HG03354 (cell line): ENCODE measurements around the gene MBNL2.
A peak's percentile ranks its signal among the peaks of the same experiment; 100 is the strongest.

Source experiments
- ATAC-seq: cut with Tn5 transposase; IDR thresholded peaks from one replicate; pipeline ENCODE4 v1.9.1; 2021; ENCODE audit warnings: mild to moderate bottlenecking; ENCODE audit not compliant: unreplicated experiment, poor library complexity, severe bottlenecking

MBNL2 gene

GRCh38 chr13:97426695-97427094 is 204.6 kb downstream of the MBNL2 start:
- ATAC-seq, result no peak

DNA sequence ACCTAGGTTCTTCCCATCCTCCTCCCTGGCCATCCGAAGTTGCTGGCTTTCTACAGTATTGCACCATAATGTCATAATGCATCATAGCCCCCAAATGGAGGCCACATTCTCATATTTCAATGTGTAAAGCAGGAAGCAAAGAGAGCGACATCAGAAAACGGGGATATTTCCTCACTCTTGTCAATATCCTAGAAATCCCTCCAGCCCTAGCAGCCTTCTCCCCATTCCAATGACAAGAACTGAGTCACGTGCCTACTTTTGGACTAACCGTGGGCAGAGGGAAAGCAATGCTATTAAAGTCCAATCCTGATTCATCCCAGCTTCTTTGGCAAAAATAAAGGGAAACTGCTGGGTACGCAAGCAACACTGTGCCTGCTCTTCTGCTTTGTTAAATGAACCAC is 207.5 kb downstream of the MBNL2 start:
- ATAC-seq, result no peak

- ATAC-seq, result no peak
Observed at GRCh38 chr13:97430296-97430695, 208.2 kb downstream of the MBNL2 start.

- no peak for ATAC-seq
Observed at GRCh38 chr13:97431171-97431764, 209.1 kb downstream of the MBNL2 start.

DNA sequence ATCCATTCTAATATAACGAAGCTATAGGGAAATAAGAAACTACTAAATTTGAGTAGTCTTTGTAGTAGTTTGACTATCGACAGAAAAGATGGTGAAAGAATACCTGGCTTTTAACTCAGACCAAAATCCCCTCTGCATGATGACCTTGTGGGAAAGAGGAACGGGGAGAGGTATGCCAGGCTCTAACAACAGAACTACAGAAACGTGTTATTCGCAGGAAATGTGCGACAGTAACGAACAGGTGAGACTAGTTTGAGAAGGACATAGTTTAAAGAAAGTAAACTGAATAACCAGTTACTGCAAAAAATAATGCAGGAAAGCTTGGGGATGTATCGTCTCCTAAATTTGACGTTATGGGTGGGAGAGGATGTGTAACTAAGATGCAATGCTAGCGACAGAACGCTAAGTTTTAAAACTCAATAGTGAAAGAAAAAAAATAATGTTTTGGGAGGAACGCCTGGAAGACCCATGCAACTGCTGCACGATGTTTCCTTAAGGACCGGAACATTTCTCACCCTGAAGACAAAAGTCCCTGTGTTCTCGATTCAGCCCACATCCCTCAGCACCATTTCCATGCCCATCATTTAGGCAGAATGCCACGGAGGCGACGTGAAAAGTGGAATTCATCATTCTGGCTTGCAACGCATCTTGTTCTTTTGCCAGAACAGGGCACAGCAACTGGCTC is 210.2 kb downstream of the MBNL2 start:
- no peak for ATAC-seq

DNA sequence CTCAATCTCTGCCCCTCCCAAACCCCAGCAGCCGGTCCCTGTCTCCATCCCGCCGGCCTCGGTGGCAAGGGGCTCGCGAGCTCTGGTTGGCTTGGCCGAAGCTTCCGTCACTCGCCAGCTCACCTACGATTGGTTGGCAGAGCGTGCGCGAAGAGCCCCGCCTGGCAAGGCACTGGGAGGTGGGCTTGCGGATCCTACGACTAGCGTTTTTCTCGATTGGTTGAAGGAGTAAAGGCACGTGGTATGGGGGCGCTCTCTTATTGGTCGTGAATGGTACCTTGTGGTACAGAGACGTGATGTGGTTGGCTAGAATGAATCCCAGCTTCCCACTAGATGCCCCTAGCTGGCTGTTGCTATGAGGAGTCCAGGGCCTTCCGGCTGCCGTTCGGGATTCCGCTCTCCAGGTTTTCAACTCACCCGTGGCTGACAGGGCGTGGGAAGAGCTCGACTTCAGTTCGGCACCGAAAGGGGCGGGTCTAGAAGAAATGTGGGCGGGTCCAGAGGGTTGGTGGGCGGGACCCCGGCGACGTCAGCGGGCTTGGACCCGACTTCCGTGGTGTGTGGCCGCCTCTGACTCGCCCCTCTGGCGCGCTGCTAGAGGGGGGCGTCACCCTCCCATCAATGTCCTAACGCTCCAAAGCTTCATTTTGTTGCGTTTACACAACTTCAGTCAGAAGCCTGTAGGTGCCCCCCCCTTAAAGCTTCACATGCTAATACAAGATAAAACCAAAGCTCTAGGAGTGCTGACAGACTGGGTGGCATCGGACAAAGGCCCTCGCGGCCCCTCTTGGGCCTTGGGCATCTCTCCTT is 211.0 kb downstream of the MBNL2 start:
- ATAC-seq, result peak; percentile 83

DNA sequence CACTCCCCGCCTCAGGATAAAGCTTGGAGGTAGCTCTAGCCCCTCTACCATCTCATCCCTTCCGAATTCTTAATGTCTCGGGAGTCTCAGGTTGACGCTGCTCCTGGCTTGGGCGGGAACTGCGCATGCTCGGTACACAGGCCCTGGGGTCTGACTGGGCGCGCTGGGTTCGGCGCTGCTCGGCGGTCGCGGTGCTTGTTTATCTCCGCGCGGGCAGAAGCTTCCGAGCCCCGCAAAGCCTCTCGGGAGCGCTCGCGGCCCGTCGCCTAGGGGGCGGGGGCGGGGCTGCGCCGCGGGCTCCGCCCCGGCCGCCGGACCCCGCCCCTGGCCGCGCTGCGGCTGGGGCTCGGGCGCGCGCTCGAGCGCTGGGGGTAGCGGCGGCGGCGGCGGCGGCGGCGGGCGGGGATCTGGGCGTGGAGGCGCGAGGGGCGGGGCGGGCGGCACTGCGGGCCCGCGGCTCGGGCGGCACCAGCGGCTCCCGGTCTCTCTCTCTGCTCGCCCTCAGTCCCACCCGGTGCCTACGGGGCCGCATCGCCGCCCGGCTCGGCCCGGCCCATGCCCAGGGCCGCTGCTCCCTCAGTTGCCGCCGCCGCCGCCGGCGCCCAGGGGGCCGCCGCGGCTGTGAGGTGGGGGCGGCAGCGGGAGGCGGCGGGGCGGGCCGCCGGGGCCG is 211.7 kb downstream of the MBNL2 start, which contains the start of gene RAP2A:
Gene RAP2A, plus strand, starts transcription at position 443 of the 670 bp plus-strand sequence. CDS start 302 bp downstream, outside the sequence.
- ATAC-seq, result peak; percentile 52

- ATAC-seq, result peak; percentile 6
Observed at GRCh38 chr13:97434397-97435201, 212.5 kb downstream of the MBNL2 start.

DNA sequence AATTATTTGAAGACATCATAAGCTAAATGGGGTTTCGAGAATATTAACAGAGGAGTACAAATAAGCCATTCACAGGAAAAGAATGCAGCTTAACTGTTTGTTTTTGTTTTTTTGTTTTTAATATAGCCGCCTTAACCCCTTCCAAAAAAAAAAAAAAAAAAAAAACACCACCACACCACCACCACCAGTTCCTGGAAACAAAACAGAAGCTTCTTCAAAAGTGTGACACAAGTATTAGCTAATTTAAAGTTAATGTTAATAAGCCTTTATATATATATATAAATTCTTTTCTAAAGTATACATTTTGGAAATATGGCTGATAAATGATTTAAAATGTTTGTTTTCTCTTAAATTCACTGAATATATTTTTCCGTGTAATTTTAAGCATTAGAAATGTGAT is 213.2 kb downstream of the MBNL2 start:
- no peak for ATAC-seq

DNA sequence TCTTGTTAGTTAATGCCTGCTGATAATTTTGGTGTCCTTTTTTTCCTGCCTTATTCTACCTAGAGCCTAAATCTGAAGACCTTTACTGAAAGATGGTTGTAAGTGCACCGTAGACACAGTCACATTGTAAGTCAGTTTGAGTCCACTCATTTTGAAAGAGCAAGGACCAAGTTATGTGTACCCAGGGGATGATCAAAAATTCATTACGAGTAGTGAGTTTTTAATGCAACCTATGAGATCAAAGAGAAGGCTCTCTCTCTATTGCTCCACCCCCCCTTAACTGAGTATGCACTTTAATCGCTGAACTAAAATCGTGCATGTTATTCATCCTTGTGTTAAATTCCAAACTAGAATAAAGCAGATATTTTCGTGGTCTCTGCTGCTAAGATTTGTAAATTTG is 213.7 kb downstream of the MBNL2 start:
- no peak for ATAC-seq

DNA sequence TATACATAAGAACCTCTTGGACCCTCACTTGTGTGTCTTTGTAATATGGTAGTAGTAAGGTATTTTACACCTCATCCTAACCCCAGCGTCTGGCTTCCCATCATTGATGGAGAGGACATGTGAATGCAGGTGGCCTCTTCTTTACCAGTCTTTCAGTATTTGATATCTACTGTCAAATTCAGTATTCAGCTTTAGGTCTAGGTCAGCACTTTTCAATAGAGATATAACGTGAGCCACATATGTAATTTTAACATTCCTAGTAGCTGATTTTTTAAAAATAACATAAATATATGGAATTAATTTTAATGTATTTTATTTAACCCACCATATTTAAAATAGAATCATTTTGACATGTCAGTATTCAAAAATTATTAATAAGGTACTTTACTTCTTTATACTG is 214.7 kb downstream of the MBNL2 start:
- no peak for ATAC-seq

DNA sequence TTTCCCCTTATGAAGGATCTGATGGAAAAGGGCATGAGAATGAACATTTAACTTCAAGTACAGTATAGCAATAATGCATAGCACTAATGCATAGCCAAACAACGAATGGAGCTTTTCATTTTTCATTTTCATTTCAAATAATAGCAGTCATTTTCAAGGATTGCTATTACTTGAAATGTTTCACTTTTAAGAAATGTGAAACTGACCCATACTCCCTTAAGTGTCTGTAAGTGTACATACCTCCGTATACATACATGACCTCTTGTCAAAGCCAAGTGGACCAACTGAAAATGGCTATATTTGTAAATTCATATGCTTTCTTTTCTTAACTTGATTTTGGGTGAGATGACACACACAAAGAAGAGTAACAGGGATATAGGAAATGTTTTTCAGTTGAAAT is 215.6 kb downstream of the MBNL2 start:
- no peak for ATAC-seq

DNA sequence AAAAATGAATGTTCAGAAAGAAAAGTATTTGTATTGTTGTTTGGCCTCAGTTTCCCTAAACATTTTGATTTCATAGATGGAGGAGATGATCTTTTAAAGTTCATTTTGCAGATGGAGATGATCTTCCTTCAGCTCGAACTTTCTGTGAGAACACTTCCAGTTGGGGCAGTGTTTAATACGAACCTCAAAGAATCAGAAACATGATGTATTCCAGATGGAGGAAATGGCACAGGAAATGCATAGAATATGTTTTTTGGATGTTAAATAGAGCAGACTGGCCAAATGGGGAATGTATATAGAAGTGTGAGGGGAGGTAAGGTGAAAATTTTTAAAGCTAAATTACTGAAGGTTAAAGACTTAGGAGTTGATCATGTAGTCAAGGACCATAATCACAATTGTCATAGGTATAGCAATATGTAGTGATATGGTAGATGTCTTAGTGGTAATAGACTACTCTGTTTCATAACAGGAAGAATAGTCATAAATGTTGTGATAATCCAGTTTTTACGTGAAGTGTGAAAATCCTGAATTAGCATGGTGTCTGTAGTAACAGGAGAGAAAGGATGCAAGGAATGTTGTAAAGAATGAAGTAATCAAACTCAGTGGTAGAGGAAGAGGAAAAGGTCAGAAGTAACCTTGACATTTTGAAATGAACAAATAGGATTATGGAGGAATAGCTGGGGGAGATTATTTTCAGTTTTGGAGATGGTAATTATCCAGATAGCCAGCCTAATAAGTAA is 216.9 kb downstream of the MBNL2 start:
- ATAC-seq, result no peak

- no peak for ATAC-seq
Observed at GRCh38 chr13:97440598-97441170, 218.6 kb downstream of the MBNL2 start.

DNA sequence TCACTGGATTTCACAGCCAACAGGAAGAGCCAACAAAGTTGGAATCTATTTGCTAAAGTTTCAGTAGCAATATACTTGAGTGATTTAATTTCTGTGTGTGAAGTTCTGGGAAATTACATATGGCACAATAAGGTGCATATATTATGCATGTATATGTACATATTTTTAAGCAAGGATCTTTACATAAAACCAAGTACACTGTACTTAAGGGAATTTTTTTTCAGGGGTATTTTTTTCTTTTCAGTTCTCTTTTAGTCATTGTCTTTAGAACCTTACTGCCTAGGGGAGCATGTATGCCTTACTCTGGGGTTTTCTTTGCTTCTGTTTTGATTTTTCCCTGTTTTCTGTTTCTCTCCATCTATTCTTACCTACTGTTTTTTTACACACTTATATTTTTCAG is 219.2 kb downstream of the MBNL2 start:
- peak; percentile 61 for ATAC-seq
